Kidney epithelial cell (primary cell): ENCODE measurements around the gene TCF7L2. TPM values are rescaled to one million over a fixed set of nuclear protein-coding genes. Genes with fewer than 3 reads are reported as not detected.

ENCODE experiments used
- DNase-seq: peaks from one replicate; pipeline ENCODE4 v3.0.0-alpha.2; 2010; ENCODE audit warnings: low read depth
- H3K27me3 ChIP-seq: 2 replicates; pipeline ENCODE4 v1.6.0; 2011; ENCODE audit warnings: low read length; ENCODE audit not compliant: control insufficient read depth, insufficient read depth
- H3K36me3 ChIP-seq: 2 replicates; pipeline ENCODE4 v1.5.1; 2011; ENCODE audit warnings: low read length; ENCODE audit not compliant: control insufficient read depth, insufficient read depth
- H3K4me3 ChIP-seq: 2 replicates; pipeline ENCODE4 v1.5.1; 2011; ENCODE audit warnings: low read depth, mild to moderate bottlenecking, control low read depth, low read length
- CTCF ChIP-seq: IDR thresholded peaks from 2 replicates; pipeline ENCODE4 v1.5.1; 2011; ENCODE audit warnings: mild to moderate bottlenecking, moderate library complexity, low read length, control low read depth, inconsistent platforms; ENCODE audit not compliant: insufficient read depth, poor library complexity, severe bottlenecking
- total RNA-seq: library from RNA; depleted of rRNA; stranded (reverse); fragments of >200 nt; gene quantifications from 2 replicates; pipeline ENCODE4 v1.2.3, GENCODE V29; 2015

Gene TCF7L2
- total RNA-seq, 1 donor from 2014 or later, result 3.4 TPM

- Histone ChIP-seq H3K27me3 (no peaks in the 10 kb centered on the region), H3K36me3 (no peaks in the 10 kb centered on the region), H3K4me3 (no peak overlapping the region)
- TF ChIP-seq CTCF, result no peak
- no peak for DNase-seq
Observed at GRCh38 chr10:113162960-113163359, 212.9 kb downstream of the TCF7L2 start.

- H3K27me3 ChIP-seq, result no peaks in the 10 kb centered on the region
- H3K36me3 ChIP-seq, result no peaks in the 10 kb centered on the region
- no peak for DNase-seq
- H3K4me3 ChIP-seq, result no peak overlapping the region
- TF ChIP-seq CTCF, result no peak
Observed at GRCh38 chr10:113165673-113166072, 215.6 kb downstream of the TCF7L2 start.

- DNase-seq, result no peak
- Histone ChIP-seq H3K4me3 (no peak overlapping the region), H3K27me3 (no peaks in the 10 kb centered on the region), H3K36me3 (no peaks in the 10 kb centered on the region)
- TF ChIP-seq CTCF, result no peak
Observed at GRCh38 chr10:113167702-113168101, 217.7 kb downstream of the TCF7L2 start.

GRCh38 chr10:113168584-113168983 lies 218.5 kb downstream of the TCF7L2 start:
- no peak overlapping the region for H3K4me3 ChIP-seq
- no peak for TF ChIP-seq CTCF
- H3K27me3 ChIP-seq, result no peaks in the 10 kb centered on the region
- H3K36me3 ChIP-seq, result no peaks in the 10 kb centered on the region
- no peak for DNase-seq

GRCh38 chr10:113169111-113169510 lies 219.1 kb downstream of the TCF7L2 start:
- TF ChIP-seq CTCF, result no peak
- no peak overlapping the region for H3K4me3 ChIP-seq
- no peak for DNase-seq

GRCh38 chr10:113169853-113170460 lies 219.9 kb downstream of the TCF7L2 start:
- DNase-seq, result no peak
- no peak for TF ChIP-seq CTCF
- Histone ChIP-seq H3K36me3 (no peaks in the 10 kb centered on the region), H3K27me3 (no peaks in the 10 kb centered on the region), H3K4me3 (no peak overlapping the region)

More at GRCh38 chr10:113169111-113169510, 219.1 kb downstream of the TCF7L2 start:
- no peaks in the 10 kb centered on the region for H3K36me3 ChIP-seq
- H3K27me3 ChIP-seq, result no peaks in the 10 kb centered on the region
